ENCODE results near the gene ZNF565.
A peak's percentile ranks its signal among the peaks of the same experiment; 100 is the strongest.
"Not testable (repeated sequence)": the region's sequence is repeated elsewhere in the genome, so short reads cannot be mapped to it uniquely, and the experiment has no call there.

Gene ZNF565

GRCh38 chr19:36210497-36210896 lies 4.0 kb downstream of the ZNF565 start:
- no peak for DNase-seq (ENCODE audit: low spot score)

- peak; percentile 45 for DNase-seq (ENCODE audit: low spot score)
These were observed 5.1 kb downstream of the ZNF565 start for GRCh38 chr19:36209372-36209771.

GRCh38 chr19:36207605-36208252 lies 6.7 kb downstream of the ZNF565 start:
- DNase-seq (ENCODE audit: low spot score): no peak

GRCh38 chr19:36203293-36203692 lies 11.2 kb downstream of the ZNF565 start:
- no peak for DNase-seq (ENCODE audit: low spot score)

- DNase-seq (ENCODE audit: low spot score): no peak
These were observed 12.8 kb downstream of the ZNF565 start for GRCh38 chr19:36201684-36202083.

GRCh38 chr19:36198119-36198518 lies 16.3 kb downstream of the ZNF565 start:
- peak; percentile 94 for DNase-seq (ENCODE audit: low spot score)

GRCh38 chr19:36196249-36196648 lies 18.2 kb downstream of the ZNF565 start:
- DNase-seq (ENCODE audit: low spot score): no peak

- not testable (repeated sequence) for DNase-seq (ENCODE audit: low spot score)
These were observed 27.7 kb downstream of the ZNF565 start for GRCh38 chr19:36186722-36187121.

DNA sequence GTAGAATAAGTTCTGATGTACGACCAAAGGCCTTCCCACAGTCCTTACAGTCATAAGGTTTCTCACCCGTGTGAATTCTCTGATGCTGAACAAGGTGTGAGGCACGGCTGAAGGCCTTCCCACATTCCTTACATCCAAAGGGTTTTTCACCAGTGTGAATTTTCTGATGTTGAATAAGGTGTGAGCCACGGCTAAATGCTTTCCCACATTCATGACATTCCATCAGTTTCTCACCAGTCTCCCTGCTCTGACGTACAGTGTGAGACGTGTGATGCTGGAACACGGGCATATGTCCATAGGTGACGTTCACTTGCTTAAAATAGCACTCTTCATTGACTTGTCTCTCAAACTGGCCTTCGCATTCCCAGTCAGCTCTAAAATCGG lies 31.2 kb downstream of the ZNF565 start:
- DNase-seq (ENCODE audit: low spot score): no peak

- no peak for DNase-seq (ENCODE audit: low spot score)
These were observed 31.7 kb downstream of the ZNF565 start for GRCh38 chr19:36182612-36183244.

- not testable (repeated sequence) for DNase-seq (ENCODE audit: low spot score)
These were observed 35.4 kb downstream of the ZNF565 start for GRCh38 chr19:36179077-36179476.

DNA sequence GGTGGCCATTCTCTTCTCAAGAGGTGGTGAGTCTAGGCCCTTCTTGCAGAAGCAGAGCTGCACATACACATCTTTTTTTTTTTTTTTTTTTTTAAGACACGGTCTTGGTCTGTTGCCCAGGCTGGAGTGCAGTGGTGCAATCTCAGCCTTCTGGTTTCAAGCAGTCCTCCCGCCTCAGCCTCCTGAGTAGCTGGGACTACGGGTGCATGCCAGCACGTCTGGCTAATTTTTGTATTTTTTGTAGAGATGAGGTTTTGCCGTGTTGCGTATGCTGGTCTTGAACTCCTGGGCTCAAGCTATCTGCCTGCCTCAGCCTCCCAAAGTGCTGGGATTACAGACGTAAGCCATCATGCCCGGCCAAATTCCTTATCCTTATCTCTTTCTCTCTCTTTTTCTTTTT lies 40.6 kb downstream of the ZNF565 start:
- not testable (repeated sequence) for DNase-seq (ENCODE audit: low spot score)

- DNase-seq (ENCODE audit: low spot score): no peak
These were observed 41.6 kb downstream of the ZNF565 start for GRCh38 chr19:36172852-36173251.

DNA sequence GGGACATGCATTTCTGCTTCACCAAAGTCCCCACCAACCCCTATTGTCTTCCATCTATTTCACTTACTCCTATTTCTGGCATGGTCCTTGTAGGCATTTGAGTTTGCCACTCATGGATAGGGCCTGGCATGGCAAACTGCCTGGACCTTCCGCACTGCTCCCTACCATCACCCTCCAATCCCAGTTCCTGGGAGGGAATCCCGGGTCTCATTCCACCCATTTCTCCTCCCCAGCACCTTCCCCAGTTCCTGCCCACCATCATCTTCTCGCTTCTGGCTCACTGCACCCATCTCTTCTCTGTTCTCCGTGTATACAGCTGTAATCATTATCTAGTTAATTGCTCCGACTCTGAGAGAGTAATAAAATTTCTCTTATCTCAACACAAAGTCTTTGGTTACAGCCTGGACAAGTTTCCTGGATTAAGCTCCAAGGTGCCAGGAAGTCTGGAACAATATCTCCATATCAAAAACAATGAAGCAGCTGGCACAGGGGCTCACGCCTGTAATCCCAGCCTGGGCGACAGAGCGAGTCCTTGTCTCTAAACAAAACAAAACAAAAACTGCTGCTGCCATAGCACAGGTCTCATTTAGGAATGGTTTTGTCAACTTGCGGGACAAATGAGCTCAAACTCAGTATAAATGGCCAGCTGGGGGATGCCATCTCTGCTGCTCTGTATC lies 45.2 kb downstream of the ZNF565 start:
- DNase-seq (ENCODE audit: low spot score): no peak

DNA sequence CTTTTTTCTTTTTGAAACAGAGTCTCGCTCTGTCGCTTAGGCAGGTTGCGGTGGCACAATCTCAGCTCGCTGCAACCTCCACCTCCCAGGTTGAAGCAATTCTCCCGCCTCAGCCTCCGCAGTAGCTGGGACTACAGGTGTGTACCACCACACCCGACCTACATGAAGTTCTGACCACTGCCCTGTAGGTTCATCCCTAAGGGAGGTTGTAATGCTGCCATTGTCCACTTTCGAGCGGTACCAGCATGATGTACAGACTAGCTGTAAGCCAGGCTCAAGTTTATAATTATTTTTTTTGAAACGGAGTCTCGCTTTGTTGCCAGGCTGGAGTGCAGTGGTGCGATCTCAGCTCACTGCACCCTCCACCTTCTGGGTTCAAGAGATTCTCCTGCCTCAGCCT lies 50.7 kb downstream of the ZNF565 start:
- no peak for DNase-seq (ENCODE audit: low spot score)

- DNase-seq (ENCODE audit: low spot score): no peak
These were observed 53.5 kb downstream of the ZNF565 start for GRCh38 chr19:36160821-36161596.

DNA sequence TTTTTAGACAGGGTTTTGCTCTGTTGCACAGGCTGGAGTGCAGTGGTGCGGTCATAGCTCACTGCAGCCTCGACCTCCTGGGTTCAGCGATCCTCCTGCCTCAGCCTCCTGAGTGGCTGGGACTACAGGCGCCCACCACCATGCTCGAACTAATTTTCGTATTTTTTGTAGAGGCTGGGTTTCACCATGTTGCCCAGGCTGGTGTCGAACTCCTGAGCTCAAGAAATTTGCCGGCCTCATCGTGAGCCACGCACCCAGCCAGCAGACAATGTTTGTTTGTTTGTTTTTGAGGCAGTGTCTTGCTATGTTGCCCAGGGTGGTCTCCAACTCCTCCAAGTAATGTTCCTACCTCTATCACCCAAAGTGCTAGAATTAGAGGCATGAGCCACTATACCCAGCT lies 61.3 kb downstream of the ZNF565 start:
- DNase-seq (ENCODE audit: low spot score): no peak

GRCh38 chr19:36152352-36153091 lies 61.9 kb downstream of the ZNF565 start, which contains the start of gene COX7A1:
Gene COX7A1 (minus strand): TSS chr19:36152447. CDS start chr19:36152407, 40 bp downstream.
- no peak for DNase-seq (ENCODE audit: low spot score)

DNA sequence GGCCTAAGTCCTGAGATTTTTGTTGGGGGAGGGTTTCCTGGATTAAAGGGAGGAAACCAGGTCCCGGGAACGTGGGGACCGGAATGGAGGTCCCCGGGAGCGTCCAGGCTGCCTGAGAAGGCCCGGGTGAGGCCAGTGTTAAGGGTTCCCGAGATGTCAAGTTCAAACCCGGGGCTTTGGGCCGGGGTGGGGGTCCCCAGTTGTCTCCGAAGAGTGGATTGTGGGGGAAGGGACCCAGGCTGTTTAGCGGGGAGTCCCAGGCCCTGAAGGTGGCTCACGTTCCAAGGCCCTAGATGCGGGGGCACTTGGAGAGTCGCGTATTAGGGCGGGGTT lies 62.5 kb downstream of the ZNF565 start:
- DNase-seq (ENCODE audit: low spot score): no peak

GRCh38 chr19:36151144-36152018 lies 63.1 kb downstream of the ZNF565 start:
- no peak for DNase-seq (ENCODE audit: low spot score)

DNA sequence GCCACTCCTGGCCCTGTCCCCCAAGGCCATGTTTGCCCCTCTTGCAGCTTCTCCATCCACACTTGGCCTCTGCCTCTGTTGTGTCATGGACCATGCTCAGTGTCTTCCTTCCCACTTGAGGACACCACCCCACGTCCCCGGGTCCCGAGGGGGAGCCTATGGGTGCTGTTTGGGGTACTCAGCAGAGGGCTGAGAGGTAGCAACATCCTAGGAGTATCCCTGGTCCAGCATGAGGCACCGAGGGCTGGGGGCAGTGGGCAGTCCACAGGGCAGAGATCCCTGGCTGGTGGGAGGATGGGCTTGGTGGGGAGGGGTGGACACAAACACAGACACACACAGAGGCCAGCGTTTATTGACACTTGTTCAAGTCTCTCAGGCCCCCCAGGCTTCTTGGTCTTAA lies 63.9 kb downstream of the ZNF565 start:
- no peak for DNase-seq (ENCODE audit: low spot score)
